ENCODE data around the gene PIEZO1.
"Not testable (repeated sequence)": the region's sequence is repeated elsewhere in the genome, so short reads cannot be mapped to it uniquely, and the experiment has no call there.

PIEZO1 gene

GRCh38 chr16:88673716-88674379, 111.2 kb downstream of the PIEZO1 start:
- DNase-seq (ENCODE audit: low read depth, low spot score) = no peak

- DNase-seq (ENCODE audit: low read depth, low spot score) = peak; percentile 41
Observed at GRCh38 chr16:88672776-88673175, 112.2 kb downstream of the PIEZO1 start.

GRCh38 chr16:88671806-88672205, 113.2 kb downstream of the PIEZO1 start:
- DNase-seq (ENCODE audit: low read depth, low spot score) = no peak

GRCh38 chr16:88669980-88670379, 115.0 kb downstream of the PIEZO1 start:
- no peak for DNase-seq (ENCODE audit: low read depth, low spot score)

GRCh38 chr16:88669493-88669892, 115.5 kb downstream of the PIEZO1 start:
- DNase-seq (ENCODE audit: low read depth, low spot score) = not testable (repeated sequence)

- DNase-seq (ENCODE audit: low read depth, low spot score) = peak; percentile 67
Observed at GRCh38 chr16:88667461-88667860, 117.6 kb downstream of the PIEZO1 start.

GRCh38 chr16:88665570-88665969, 119.5 kb downstream of the PIEZO1 start:
- no peak for DNase-seq (ENCODE audit: low read depth, low spot score)
